Loucy (cell line): ENCODE results near the gene SLC51A.

Source experiments
- H2AFZ ChIP-seq: fragments of 200-600 bp; sonication (generic); 2 replicates; pipeline ENCODE4 v1.6.0; 2016; ENCODE audit warnings: antibody characterized with exemption, mild to moderate bottlenecking, low read length, moderate library complexity
- H3F3A ChIP-seq: fragments of 200-600 bp; 2 replicates; pipeline ENCODE4 v1.6.0; 2016; ENCODE audit warnings: antibody characterized with exemption, low read depth, mild to moderate bottlenecking
- H3K27me3 ChIP-seq: fragments of 200-600 bp; sonication (generic); 2 replicates; pipeline ENCODE4 v1.6.1; 2014; ENCODE audit warnings: low read length, mild to moderate bottlenecking; ENCODE audit not compliant: insufficient read depth, poor library complexity, severe bottlenecking
- H3K36me3 ChIP-seq: fragments of 200-600 bp; sonication (generic); 2 replicates; pipeline ENCODE4 v1.6.1; 2016; ENCODE audit warnings: low read length; ENCODE audit not compliant: insufficient read depth
- H3K4me1 ChIP-seq: fragments of 200-600 bp; sonication (generic); 2 replicates; pipeline ENCODE4 v1.5.1; 2014; ENCODE audit warnings: low read length, mild to moderate bottlenecking; ENCODE audit not compliant: insufficient read depth, poor library complexity, severe bottlenecking
- H3K4me2 ChIP-seq: fragments of 200-600 bp; sonication (generic); 2 replicates; pipeline ENCODE4 v1.6.0; 2014; ENCODE audit warnings: antibody characterized with exemption, low read length, low read depth, mild to moderate bottlenecking; ENCODE audit not compliant: poor library complexity, severe bottlenecking
- H3K4me3 ChIP-seq: fragments of 200-600 bp; sonication (generic); 2 replicates; pipeline ENCODE4 v1.5.1; 2014; ENCODE audit warnings: low read length, mild to moderate bottlenecking, mixed read lengths; ENCODE audit not compliant: poor library complexity, severe bottlenecking
- H3K79me2 ChIP-seq: fragments of 200-600 bp; sonication (generic); 2 replicates; pipeline ENCODE4 v1.6.1; 2014; ENCODE audit warnings: low read length; ENCODE audit not compliant: insufficient read depth
- H3K9ac ChIP-seq: fragments of 200-600 bp; sonication (generic); 2 replicates; pipeline ENCODE4 v1.6.0; 2014; ENCODE audit warnings: mild to moderate bottlenecking, low read depth, low read length, moderate library complexity; ENCODE audit not compliant: poor library complexity, severe bottlenecking
- H3K9me2 ChIP-seq: fragments of 200-600 bp; sonication (generic); replicated peaks from 2 replicates; pipeline ENCODE4 v1.6.1; 2016; ENCODE audit warnings: low read depth, low read length, mixed read lengths
- H3K9me3 ChIP-seq: fragments of 200-600 bp; sonication (generic); 2 replicates; pipeline ENCODE4 v1.6.1; 2014; ENCODE audit warnings: mild to moderate bottlenecking, antibody characterized with exemption, low read length, low read depth; ENCODE audit not compliant: insufficient read depth
- H4K20me1 ChIP-seq: fragments of 200-600 bp; sonication (generic); 2 replicates; pipeline ENCODE4 v1.6.0; 2014; ENCODE audit warnings: antibody characterized with exemption, low read length, mild to moderate bottlenecking; ENCODE audit not compliant: insufficient read depth, poor library complexity, severe bottlenecking
- EZH2phosphoT487 ChIP-seq: fragments of 200-600 bp; IDR thresholded peaks from 2 replicates; pipeline ENCODE4 v1.6.1; 2018; ENCODE audit warnings: antibody characterized with exemption, mild to moderate bottlenecking, moderate library complexity, borderline replicate concordance
- TF ChIP-seq, protein P1 (sequence below): fragments of 200-600 bp; sonication (generic); conservative IDR thresholded peaks from 2 replicates; pipeline ENCODE4 v1.5.1; 2014; ENCODE audit warnings: mild to moderate bottlenecking, antibody characterized with exemption, low read length

SLC51A gene

DNA sequence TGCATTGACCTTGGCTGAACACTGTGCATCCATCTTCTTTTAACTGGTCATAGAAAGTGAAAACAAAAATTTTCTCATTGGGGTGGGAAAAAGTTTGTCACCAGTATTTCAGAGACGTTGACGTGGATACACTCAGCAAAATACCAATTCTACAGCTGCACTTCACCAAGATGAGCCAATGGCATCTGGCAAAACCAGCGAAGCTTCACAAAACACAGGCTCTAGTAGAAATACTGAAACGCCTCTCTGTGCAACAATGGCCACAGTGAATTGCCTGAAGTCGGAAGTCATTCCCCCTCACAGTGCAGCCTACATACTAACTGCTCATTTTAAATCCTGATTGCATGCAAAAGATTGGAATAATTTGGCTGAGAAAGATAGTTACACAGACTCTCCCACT, 54.2 kb downstream of the SLC51A start:
- Histone ChIP-seq H3K9ac (no peak overlapping the region), H4K20me1 (no peaks in the 10 kb centered on the region), H3K9me3 (no peaks in the 10 kb centered on the region), H3K9me2 (no peaks in the 10 kb centered on the region), H2AFZ (no peak overlapping the region), H3K79me2 (peaks cover 12% of the 10 kb centered on the region), H3K4me2 (no peak overlapping the region), H3F3A (no peaks in the 10 kb centered on the region), H3K36me3 (peaks cover 18% of the 10 kb centered on the region; the same call in 1 of the 2 replicates), H3K27me3 (no peaks in the 10 kb centered on the region), H3K4me1 (no peaks in the 10 kb centered on the region), H3K4me3 (no peak overlapping the region)
- TF ChIP-seq, protein P1, sequence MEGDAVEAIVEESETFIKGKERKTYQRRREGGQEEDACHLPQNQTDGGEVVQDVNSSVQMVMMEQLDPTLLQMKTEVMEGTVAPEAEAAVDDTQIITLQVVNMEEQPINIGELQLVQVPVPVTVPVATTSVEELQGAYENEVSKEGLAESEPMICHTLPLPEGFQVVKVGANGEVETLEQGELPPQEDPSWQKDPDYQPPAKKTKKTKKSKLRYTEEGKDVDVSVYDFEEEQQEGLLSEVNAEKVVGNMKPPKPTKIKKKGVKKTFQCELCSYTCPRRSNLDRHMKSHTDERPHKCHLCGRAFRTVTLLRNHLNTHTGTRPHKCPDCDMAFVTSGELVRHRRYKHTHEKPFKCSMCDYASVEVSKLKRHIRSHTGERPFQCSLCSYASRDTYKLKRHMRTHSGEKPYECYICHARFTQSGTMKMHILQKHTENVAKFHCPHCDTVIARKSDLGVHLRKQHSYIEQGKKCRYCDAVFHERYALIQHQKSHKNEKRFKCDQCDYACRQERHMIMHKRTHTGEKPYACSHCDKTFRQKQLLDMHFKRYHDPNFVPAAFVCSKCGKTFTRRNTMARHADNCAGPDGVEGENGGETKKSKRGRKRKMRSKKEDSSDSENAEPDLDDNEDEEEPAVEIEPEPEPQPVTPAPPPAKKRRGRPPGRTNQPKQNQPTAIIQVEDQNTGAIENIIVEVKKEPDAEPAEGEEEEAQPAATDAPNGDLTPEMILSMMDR: no peak
- no peak for TF ChIP-seq EZH2phosphoT487

DNA sequence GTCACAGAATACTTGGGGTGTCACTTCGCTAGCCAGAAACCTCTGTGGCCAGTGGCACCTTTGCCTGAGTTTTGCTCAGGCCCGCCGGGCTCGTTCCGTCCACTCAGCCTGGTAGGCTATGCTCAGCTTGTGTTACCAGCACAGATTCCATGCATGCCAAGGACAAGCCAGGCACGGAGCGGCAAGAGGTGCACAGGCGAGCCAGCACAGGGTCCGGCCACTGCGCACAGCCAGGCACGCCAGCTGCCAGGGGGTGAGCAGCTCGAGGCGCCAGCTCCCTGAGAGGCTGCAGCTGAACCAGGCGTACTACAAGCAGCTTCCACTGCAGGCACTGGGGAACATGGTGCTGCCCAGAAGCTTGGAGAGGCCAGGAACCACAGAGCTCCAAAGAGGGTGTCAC, 56.5 kb downstream of the SLC51A start:
- Histone ChIP-seq H3K79me2 (peaks cover 16% of the 10 kb centered on the region), H4K20me1 (no peaks in the 10 kb centered on the region), H3K9me3 (no peaks in the 10 kb centered on the region), H3K36me3 (peaks cover 14% of the 10 kb centered on the region; the same call in 1 of the 2 replicates), H3K4me1 (no peaks in the 10 kb centered on the region), H3K9ac (no peak overlapping the region), H3K4me2 (no peak overlapping the region), H2AFZ (no peak overlapping the region), H3K4me3 (no peak overlapping the region), H3K9me2 (no peaks in the 10 kb centered on the region), H3F3A (no peaks in the 10 kb centered on the region), H3K27me3 (no peaks in the 10 kb centered on the region)
- TF ChIP-seq EZH2phosphoT487: no peak
- TF ChIP-seq, protein P1: no peak

DNA sequence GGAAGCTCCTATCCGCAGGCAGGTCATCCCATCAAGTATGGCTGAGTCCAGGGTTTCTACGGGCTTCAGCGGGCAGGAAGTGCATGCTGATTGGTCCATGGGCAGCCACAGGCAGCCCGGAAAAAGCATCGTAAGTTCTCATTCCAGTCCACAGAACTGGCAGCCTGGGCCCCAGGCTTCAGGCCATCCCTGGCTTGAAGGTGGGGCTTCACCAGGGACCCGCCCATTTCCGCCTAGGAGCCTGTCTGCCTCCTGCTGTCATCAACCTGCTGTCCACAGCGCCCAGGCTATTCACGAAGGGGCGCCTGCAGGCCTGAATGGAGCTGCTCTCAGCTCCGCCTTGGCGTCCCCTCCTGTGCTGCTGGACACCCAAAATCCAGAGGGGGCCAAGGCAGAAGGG, 57.3 kb downstream of the SLC51A start:
- peaks cover 21% of the 10 kb centered on the region for H3K79me2 ChIP-seq
- no peak overlapping the region for H3K4me2 ChIP-seq

More for the DNA sequence above, 57.3 kb downstream of the SLC51A start:
- Histone ChIP-seq H3K9me3 (no peaks in the 10 kb centered on the region), H3K36me3 (peaks cover 14% of the 10 kb centered on the region; the same call in 1 of the 2 replicates), H2AFZ (no peak overlapping the region), H3K9me2 (no peaks in the 10 kb centered on the region), H3F3A (no peaks in the 10 kb centered on the region), H3K4me3 (no peak overlapping the region), H3K9ac (no peak overlapping the region), H3K4me1 (peaks cover 3% of the 10 kb centered on the region), H4K20me1 (no peaks in the 10 kb centered on the region), H3K27me3 (no peaks in the 10 kb centered on the region)
- TF ChIP-seq EZH2phosphoT487: no peak
- TF ChIP-seq, protein P1: no peak
